ENCODE results near the gene SDHB.

- TF ChIP-seq EZH2phosphoT487 (IDR thresholded peaks at IDR 0.05; ENCODE audit: low read depth) (no peak), CTCF (IDR thresholded peaks at IDR 0.05; ENCODE audit: low read depth, low read length) (no peak)
Measured at GRCh38 chr1:17078991-17079868, 25.4 kb upstream of the SDHB start.

All from OCI-LY3 (cell line).